ENCODE data around the gene GRK5. TPM values are rescaled to one million over a fixed set of nuclear protein-coding genes. Genes with fewer than 3 reads are reported as not detected.

The GRK5 gene
- total RNA-seq, 1 experiment from 2014 or later = 58.2 TPM

DNA sequence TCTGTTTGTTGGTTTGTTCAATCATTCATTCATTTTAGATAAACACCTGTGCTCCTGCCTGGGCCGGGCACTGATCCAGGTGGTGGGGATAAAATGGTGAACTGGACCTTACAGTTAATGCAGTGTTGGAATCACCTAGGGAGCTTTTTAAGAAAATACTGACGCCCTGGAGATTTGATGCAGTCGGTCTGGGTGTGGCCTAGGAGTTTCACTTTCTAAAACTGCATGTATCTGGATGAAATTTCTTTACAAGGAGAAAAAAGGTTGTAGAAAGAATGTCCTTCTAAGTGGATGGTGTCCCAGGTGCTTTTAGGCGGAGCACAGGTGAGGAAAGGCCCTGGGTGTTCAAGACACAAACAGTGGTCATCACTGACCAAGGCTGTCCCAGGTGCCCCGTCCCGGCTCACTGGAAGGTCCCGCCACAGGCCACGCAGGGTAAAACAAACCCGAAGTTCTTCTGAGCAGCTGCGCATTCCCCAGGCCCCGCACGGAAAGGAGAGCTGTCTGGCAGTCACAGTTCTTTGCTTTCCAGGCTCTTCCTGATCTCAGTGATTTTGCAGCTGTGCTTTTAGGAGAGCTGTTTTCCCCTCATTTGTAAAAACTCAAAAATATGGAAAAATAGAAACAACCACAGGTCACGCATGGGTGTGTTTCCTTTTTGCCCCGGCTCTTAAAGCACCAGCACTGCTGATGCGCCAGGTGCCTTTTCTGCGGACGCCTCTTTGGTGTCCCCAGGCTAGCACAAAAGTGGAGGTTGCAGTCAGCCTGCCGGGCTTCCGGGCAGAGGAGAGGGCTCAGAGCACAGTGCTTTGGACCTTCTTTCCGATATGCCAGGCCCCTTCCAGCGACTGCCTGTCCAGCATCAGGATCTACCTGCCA, 161.9 kb downstream of the GRK5 start:
- Histone ChIP-seq H3K9me3 (ENCODE audit: low read depth, low read length, poor library complexity, severe bottlenecking) (no peaks in the 10 kb centered on the region), H3K4me3 (ENCODE audit: low read depth, low read length, poor library complexity, severe bottlenecking) (no peak overlapping the region)

DNA sequence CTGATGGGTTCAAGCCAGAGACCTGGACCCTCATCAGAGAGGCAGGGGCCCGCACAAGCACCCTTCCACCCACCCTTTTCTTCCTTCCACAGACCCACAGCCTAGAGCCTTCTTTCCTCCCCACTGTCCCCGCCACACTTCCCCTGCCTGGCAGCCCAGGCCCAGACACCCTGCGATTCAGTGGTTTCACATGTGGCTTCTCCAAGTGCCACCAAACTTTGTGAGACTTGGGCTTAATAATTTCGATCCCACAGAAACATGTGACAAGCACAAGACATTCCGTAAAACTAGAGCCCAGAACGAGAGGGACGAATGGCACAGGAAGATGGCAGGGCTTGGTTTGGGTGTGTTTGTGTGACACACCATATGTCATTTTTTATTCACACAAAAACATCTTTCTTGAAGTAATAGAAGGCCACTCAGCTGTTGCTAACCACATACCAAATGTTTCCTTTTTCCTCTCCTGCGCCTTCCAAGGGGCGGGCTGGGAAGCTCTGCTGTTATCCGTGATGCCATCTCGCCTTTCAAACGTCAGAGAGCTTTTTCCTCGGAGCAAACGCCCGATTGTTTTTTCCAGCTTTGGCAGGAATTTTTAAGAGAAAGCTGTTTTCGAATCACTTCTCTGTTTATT, 162.9 kb downstream of the GRK5 start:
- no peaks in the 10 kb centered on the region for H3K36me3 ChIP-seq (ENCODE audit: insufficient read depth, low read length, poor library complexity, severe bottlenecking)
- peak overlapping the region; percentile 11 for H3K27ac ChIP-seq (ENCODE audit: low read depth, low read length, poor library complexity, severe bottlenecking)
- no TSS peak for BruUV-seq (replicated peaks)
- ChIA-PET POLR2A (ENCODE audit: low non-redundant PET) (no interaction called here), CTCF (no interaction called here)
- intact Hi-C loops (cut with micrococcal nuclease; ENCODE audit: unreplicated experiment) = no loop called here
- H3K27me3 ChIP-seq (replicated peaks; ENCODE audit: insufficient read depth, low read depth, low read length, poor library complexity) = no peaks in the 10 kb centered on the region
- TF ChIP-seq EZH2 (IDR thresholded peaks at IDR 0.05; ENCODE audit: borderline replicate concordance, low read depth, low read length, poor library complexity, severe bottlenecking) = no peak
- TF ChIP-seq, protein P1, sequence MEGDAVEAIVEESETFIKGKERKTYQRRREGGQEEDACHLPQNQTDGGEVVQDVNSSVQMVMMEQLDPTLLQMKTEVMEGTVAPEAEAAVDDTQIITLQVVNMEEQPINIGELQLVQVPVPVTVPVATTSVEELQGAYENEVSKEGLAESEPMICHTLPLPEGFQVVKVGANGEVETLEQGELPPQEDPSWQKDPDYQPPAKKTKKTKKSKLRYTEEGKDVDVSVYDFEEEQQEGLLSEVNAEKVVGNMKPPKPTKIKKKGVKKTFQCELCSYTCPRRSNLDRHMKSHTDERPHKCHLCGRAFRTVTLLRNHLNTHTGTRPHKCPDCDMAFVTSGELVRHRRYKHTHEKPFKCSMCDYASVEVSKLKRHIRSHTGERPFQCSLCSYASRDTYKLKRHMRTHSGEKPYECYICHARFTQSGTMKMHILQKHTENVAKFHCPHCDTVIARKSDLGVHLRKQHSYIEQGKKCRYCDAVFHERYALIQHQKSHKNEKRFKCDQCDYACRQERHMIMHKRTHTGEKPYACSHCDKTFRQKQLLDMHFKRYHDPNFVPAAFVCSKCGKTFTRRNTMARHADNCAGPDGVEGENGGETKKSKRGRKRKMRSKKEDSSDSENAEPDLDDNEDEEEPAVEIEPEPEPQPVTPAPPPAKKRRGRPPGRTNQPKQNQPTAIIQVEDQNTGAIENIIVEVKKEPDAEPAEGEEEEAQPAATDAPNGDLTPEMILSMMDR (conservative IDR thresholded peaks at IDR 0.05; ENCODE audit: low read depth, low read length) = no peak
- no peak for DNase-seq (ENCODE audit: low spot score)
- H3K4me1 ChIP-seq (ENCODE audit: insufficient read depth, low read length, poor library complexity, severe bottlenecking) = no peaks in the 10 kb centered on the region
- no peak overlapping the region for H3K4me3 ChIP-seq (ENCODE audit: low read depth, low read length, poor library complexity, severe bottlenecking)
- no peaks in the 10 kb centered on the region for H3K9me3 ChIP-seq (ENCODE audit: low read depth, low read length, poor library complexity, severe bottlenecking)

More for the DNA sequence above, 161.9 kb downstream of the GRK5 start:
- Histone ChIP-seq H3K36me3 (ENCODE audit: insufficient read depth, low read length, poor library complexity, severe bottlenecking) (no peaks in the 10 kb centered on the region), H3K27me3 (replicated peaks; ENCODE audit: insufficient read depth, low read depth, low read length, poor library complexity) (no peaks in the 10 kb centered on the region), H3K4me1 (ENCODE audit: insufficient read depth, low read length, poor library complexity, severe bottlenecking) (no peaks in the 10 kb centered on the region), H3K27ac (ENCODE audit: low read depth, low read length, poor library complexity, severe bottlenecking) (peak overlapping the region; percentile 11)
- POLR2A ChIA-PET (ENCODE audit: low non-redundant PET) = no interaction called here
- CTCF ChIA-PET = no interaction called here
- BruUV-seq (replicated peaks) = no TSS peak
- intact Hi-C loops (cut with micrococcal nuclease; ENCODE audit: unreplicated experiment) = no loop called here
- DNase-seq (ENCODE audit: low spot score) = no peak
- TF ChIP-seq, protein P1 (conservative IDR thresholded peaks at IDR 0.05; ENCODE audit: low read depth, low read length) = no peak
- no peak for TF ChIP-seq EZH2 (IDR thresholded peaks at IDR 0.05; ENCODE audit: borderline replicate concordance, low read depth, low read length, poor library complexity, severe bottlenecking)

DNA sequence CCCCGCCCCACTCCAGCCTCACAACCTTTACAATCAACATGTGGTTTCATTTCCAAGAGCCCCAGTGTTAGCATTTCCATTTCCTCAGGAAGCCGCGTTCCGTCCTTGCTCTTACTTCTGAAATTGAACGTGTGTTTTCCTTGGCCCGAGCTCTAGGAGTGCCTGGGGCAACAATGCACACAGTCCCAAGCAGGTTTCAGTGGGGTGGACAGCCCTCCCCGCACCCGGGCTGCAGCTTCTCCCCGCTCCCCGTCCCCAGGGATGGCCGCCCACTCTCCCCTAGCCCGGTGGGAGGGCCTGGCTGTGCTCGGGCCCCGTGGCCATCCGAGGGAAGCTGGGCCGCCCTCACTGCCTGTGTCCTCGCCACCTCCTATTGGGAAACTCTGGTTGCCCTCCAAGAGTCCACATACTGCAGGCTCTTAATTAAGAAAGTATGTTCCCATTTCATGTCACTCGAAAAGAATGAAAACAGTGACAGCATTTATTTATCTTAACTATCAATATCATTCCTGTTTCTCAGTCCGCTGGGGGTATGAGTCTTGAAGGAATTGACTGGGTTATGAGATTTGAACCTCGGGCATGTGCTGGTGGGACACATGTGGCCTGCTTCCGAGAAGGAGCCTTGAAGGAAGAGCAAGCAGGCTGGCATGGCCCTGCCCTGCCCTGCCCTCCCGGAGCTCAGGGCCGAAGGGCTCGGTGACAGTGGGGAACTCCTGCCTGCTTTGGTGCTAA, 163.8 kb downstream of the GRK5 start:
- H3K4me1 ChIP-seq (ENCODE audit: insufficient read depth, low read length, poor library complexity, severe bottlenecking) = no peaks in the 10 kb centered on the region
- intact Hi-C loops (cut with micrococcal nuclease; ENCODE audit: unreplicated experiment) = no loop called here
- TF ChIP-seq, protein P1 (conservative IDR thresholded peaks at IDR 0.05; ENCODE audit: low read depth, low read length) = no peak
- TF ChIP-seq EZH2 (IDR thresholded peaks at IDR 0.05; ENCODE audit: borderline replicate concordance, low read depth, low read length, poor library complexity, severe bottlenecking) = no peak
- CTCF ChIA-PET = no interaction called here
- no peaks in the 10 kb centered on the region for H3K27me3 ChIP-seq (replicated peaks; ENCODE audit: insufficient read depth, low read depth, low read length, poor library complexity)
- no peaks in the 10 kb centered on the region for H3K36me3 ChIP-seq (ENCODE audit: insufficient read depth, low read length, poor library complexity, severe bottlenecking)
- no peak overlapping the region for H3K27ac ChIP-seq (ENCODE audit: low read depth, low read length, poor library complexity, severe bottlenecking)
- no peak overlapping the region for H3K4me3 ChIP-seq (ENCODE audit: low read depth, low read length, poor library complexity, severe bottlenecking)
- POLR2A ChIA-PET (ENCODE audit: low non-redundant PET) = no interaction called here
- BruUV-seq (replicated peaks) = no TSS peak
- no peak for DNase-seq (ENCODE audit: low spot score)
- H3K9me3 ChIP-seq (ENCODE audit: low read depth, low read length, poor library complexity, severe bottlenecking) = no peaks in the 10 kb centered on the region
